ENCODE results near the gene TCAF2. TPM values are rescaled to one million over a fixed set of nuclear protein-coding genes. Genes with fewer than 3 reads are reported as not detected.
"Not testable (repeated sequence)": the region's sequence is repeated elsewhere in the genome, so short reads cannot be mapped to it uniquely, and the experiment has no call there.

The TCAF2 gene
- total and polyA plus RNA-seq, 2 of the 4 experiments (the other 2 are of a cell fraction) = 3.0 to 3.4 TPM

GRCh38 chr7:143646598-143646997 is 25.8 kb downstream of the TCAF2 start:
- CTCF ChIA-PET; H2AK9ac ChIP-seq (replicated peaks; ENCODE audit: low read depth, low read length, poor library complexity): not testable (repeated sequence)

GRCh38 chr7:143649902-143650301 is 29.1 kb downstream of the TCAF2 start:
- H2BK5ac ChIP-seq (ENCODE audit: low read depth, low read length, poor library complexity, severe bottlenecking); intact Hi-C loops (cut with micrococcal nuclease); BruUV-seq (replicated peaks); H3K56ac ChIP-seq (ENCODE audit: extremely low read depth, insufficient read depth, low read length); ATAC-seq (ENCODE audit: low read depth); DNase-seq; H3K14ac ChIP-seq (replicated peaks; ENCODE audit: low read depth, low read length); POLR2A ChIA-PET (ENCODE audit: unreplicated experiment); H2BK20ac ChIP-seq (ENCODE audit: low read depth, low read length); CTCF ChIA-PET; H3K9me1 ChIP-seq (ENCODE audit: insufficient read depth, low read length); H2BK15ac ChIP-seq (ENCODE audit: low read depth, low read length); in situ Hi-C loops (cut with MboI; ENCODE audit: low sequenced_read_pairs); H3K27ac ChIP-seq (ENCODE audit: insufficient read depth, low read length); H2AK9ac ChIP-seq (replicated peaks; ENCODE audit: low read depth, low read length, poor library complexity); H4K8ac ChIP-seq (ENCODE audit: low read depth in 2 of 2, low read length in 2 of 2); H3K9ac ChIP-seq (ENCODE audit: low read depth, low read length); H4K20me1 ChIP-seq (ENCODE audit: insufficient read depth, low read length); H3K36me3 ChIP-seq (ENCODE audit: control insufficient read depth, insufficient read depth, low read length); H2BK120ac ChIP-seq (ENCODE audit: low read depth, low read length); H4K5ac ChIP-seq (ENCODE audit: low read depth, low read length); H3K4ac ChIP-seq (ENCODE audit: low read depth, low read length); H2AFZ ChIP-seq (replicated peaks; ENCODE audit: low read length, poor library complexity); H3K23ac ChIP-seq (ENCODE audit: low read depth, low read length); H3K27me3 ChIP-seq (ENCODE audit: control insufficient read depth, insufficient read depth, low read length); H3K4me2 ChIP-seq (ENCODE audit: low read depth, low read length); H3K79me1 ChIP-seq (ENCODE audit: low read depth in 1 of 2, low read length in 2 of 2); H3K4me1 ChIP-seq (ENCODE audit: control insufficient read depth, insufficient read depth, low read length); H3K18ac ChIP-seq (ENCODE audit: low read depth, low read length); dilution Hi-C loops (cut with HindIII; ENCODE audit: low sequenced_read_pairs, unreplicated experiment); H2AK5ac ChIP-seq (ENCODE audit: low read depth, low read length); H3K4me3 ChIP-seq (ENCODE audit: insufficient read depth, low read depth, low read length); H3K9me3 ChIP-seq (ENCODE audit: control insufficient read depth, insufficient read depth, low read length); H4K91ac ChIP-seq (ENCODE audit: insufficient read depth, low read depth, low read length): not testable (repeated sequence)
- no CpG with 5 or more reads among the region's 3 CpGs for whole genome bisulfite sequencing, 2 experiments (ENCODE audit: extremely low coverage in 2 of 2, insufficient read length in 1 of 2)

More at GRCh38 chr7:143646598-143646997, 25.8 kb downstream of the TCAF2 start:
- H4K8ac ChIP-seq (ENCODE audit: low read depth in 2 of 2, low read length in 2 of 2); H3K79me1 ChIP-seq (ENCODE audit: low read depth in 1 of 2, low read length in 2 of 2); H4K91ac ChIP-seq (ENCODE audit: insufficient read depth, low read depth, low read length); in situ Hi-C loops (cut with MboI; ENCODE audit: low sequenced_read_pairs); H3K9ac ChIP-seq (ENCODE audit: low read depth, low read length); H3K4me2 ChIP-seq (ENCODE audit: low read depth, low read length); H3K4ac ChIP-seq (ENCODE audit: low read depth, low read length); H2BK15ac ChIP-seq (ENCODE audit: low read depth, low read length); H3K36me3 ChIP-seq (ENCODE audit: control insufficient read depth, insufficient read depth, low read length); intact Hi-C loops (cut with micrococcal nuclease); dilution Hi-C loops (cut with HindIII; ENCODE audit: low sequenced_read_pairs, unreplicated experiment); H2BK5ac ChIP-seq (ENCODE audit: low read depth, low read length, poor library complexity, severe bottlenecking); POLR2A ChIA-PET (ENCODE audit: unreplicated experiment); H3K56ac ChIP-seq (ENCODE audit: extremely low read depth, insufficient read depth, low read length); H3K27ac ChIP-seq (ENCODE audit: insufficient read depth, low read length); BruUV-seq (replicated peaks); H2BK120ac ChIP-seq (ENCODE audit: low read depth, low read length); H3K14ac ChIP-seq (replicated peaks; ENCODE audit: low read depth, low read length); H3K4me1 ChIP-seq (ENCODE audit: control insufficient read depth, insufficient read depth, low read length); H3K18ac ChIP-seq (ENCODE audit: low read depth, low read length); H2AFZ ChIP-seq (replicated peaks; ENCODE audit: low read length, poor library complexity); H3K4me3 ChIP-seq (ENCODE audit: insufficient read depth, low read depth, low read length); H2BK20ac ChIP-seq (ENCODE audit: low read depth, low read length); H4K5ac ChIP-seq (ENCODE audit: low read depth, low read length); H3K27me3 ChIP-seq (ENCODE audit: control insufficient read depth, insufficient read depth, low read length); H3K23ac ChIP-seq (ENCODE audit: low read depth, low read length); H3K9me1 ChIP-seq (ENCODE audit: insufficient read depth, low read length); DNase-seq; ATAC-seq (ENCODE audit: low read depth); H3K9me3 ChIP-seq (ENCODE audit: control insufficient read depth, insufficient read depth, low read length); H4K20me1 ChIP-seq (ENCODE audit: insufficient read depth, low read length); H2AK5ac ChIP-seq (ENCODE audit: low read depth, low read length): not testable (repeated sequence)
- WGBS, 2 experiments (ENCODE audit: extremely low coverage in 2 of 2, insufficient read length in 1 of 2) = no CpG with 5 or more reads among the region's 6 CpGs

Data from IMR-90 (cell line).